Choroid plexus epithelial cell (primary cell): ENCODE data around the gene ARL2.

Experiments
- DNase-seq: peaks from one replicate; pipeline ENCODE4 v3.0.0-alpha.2; 2010; ENCODE audit warnings: low read depth
- H3K4me3 ChIP-seq: 2 replicates; pipeline ENCODE4 v1.5.1; 2011; ENCODE audit warnings: low read depth, mild to moderate bottlenecking, control low read depth, low read length, moderate library complexity
- CTCF ChIP-seq: conservative IDR thresholded peaks from 2 replicates; pipeline ENCODE4 v1.5.1; 2011; ENCODE audit warnings: low read depth, mild to moderate bottlenecking, control low read depth, inconsistent platforms, low read length, moderate library complexity

The ARL2 gene

GRCh38 chr11:65045728-65046127, 31.8 kb downstream of the ARL2 start:
- TF ChIP-seq CTCF: no peak
- no peak overlapping the region for H3K4me3 ChIP-seq
- DNase-seq: no peak

GRCh38 chr11:65047581-65048422, 33.8 kb downstream of the ARL2 start:
- H3K4me3 ChIP-seq: peak overlapping the region; percentile 63
- no peak for TF ChIP-seq CTCF
- DNase-seq: peak; percentile 19

GRCh38 chr11:65051398-65051858, 37.5 kb downstream of the ARL2 start:
- no peak for DNase-seq
- no peak overlapping the region for H3K4me3 ChIP-seq
- TF ChIP-seq CTCF: no peak

- TF ChIP-seq CTCF: no peak
- no peak overlapping the region for H3K4me3 ChIP-seq
- DNase-seq: no peak
Measured at GRCh38 chr11:65053827-65054508, 40.0 kb downstream of the ARL2 start.

GRCh38 chr11:65055538-65055937, 41.6 kb downstream of the ARL2 start:
- TF ChIP-seq CTCF: no peak
- H3K4me3 ChIP-seq: no peak overlapping the region
- no peak for DNase-seq

- H3K4me3 ChIP-seq: no peak overlapping the region
- TF ChIP-seq CTCF: no peak
- no peak for DNase-seq
Measured at GRCh38 chr11:65056999-65057398, 43.0 kb downstream of the ARL2 start.

GRCh38 chr11:65057526-65057925, 43.6 kb downstream of the ARL2 start:
- no peak for DNase-seq

More at GRCh38 chr11:65057526-65057925, 43.6 kb downstream of the ARL2 start:
- TF ChIP-seq CTCF: no peak
- H3K4me3 ChIP-seq: no peak overlapping the region
